Prostate gland (tissue), 2 donors: ENCODE data around the gene TDRD9. TPM values are rescaled to one million over a fixed set of nuclear protein-coding genes. Genes with fewer than 3 reads are reported as not detected.
"Not testable (repeated sequence)": the region's sequence is repeated elsewhere in the genome, so short reads cannot be mapped to it uniquely, and the experiment has no call there.

Source experiments
- DNase-seq: peaks from one replicate; pipeline ENCODE4 v3.0.0-alpha.2; 2019; ENCODE audit warnings: low spot score
- H3K27ac ChIP-seq, 2 donors: fragments of 200-600 bp; sonication (generic); 2 replicates each; pipeline ENCODE4 v1.5.1; 2017 to 2019
- H3K27me3 ChIP-seq: fragments of 200-600 bp; sonication (generic); replicated peaks from 2 replicates; pipeline ENCODE4 v1.5.1; 2019; ENCODE audit not compliant: insufficient read depth
- H3K36me3 ChIP-seq, 2 donors: fragments of 200-600 bp; sonication (generic); 1 replicate in 1 of 2; 2 replicates in 1 of 2; pipeline versions ENCODE4 v1.5.1 to v1.8.1; 2017 to 2019
- H3K4me1 ChIP-seq: fragments of 200-600 bp; sonication (generic); replicated peaks from 2 replicates; pipeline ENCODE4 v1.5.1; 2019
- H3K4me3 ChIP-seq, 2 donors: fragments of 200-600 bp; sonication (generic); 2 replicates each; pipeline ENCODE4 v1.5.1; 2017 to 2019
- H3K9me3 ChIP-seq: fragments of 200-600 bp; sonication (generic); 2 replicates; pipeline ENCODE4 v1.5.1; 2017
- POLR2A ChIP-seq: fragments of 450-650 bp; IDR thresholded peaks from one replicate; pipeline ENCODE4 v1.6.1; 2016; ENCODE audit warnings: antibody characterized with exemption, mild to moderate bottlenecking
- POLR2AphosphoS5 ChIP-seq: sonication (generic); formaldehyde crosslinking; IDR thresholded peaks from one replicate; pipeline ENCODE4 v1.6.1; 2017; ENCODE audit warnings: antibody characterized with exemption
- WGBS: methylation state at CpG from one replicate; pipeline ENCODE4 v1.1.5; 2018; 5-methylcytosine and 5-hydroxymethylcytosine counted together
- intact Hi-C: fragments of 100-400 bp; cut with DNase I; formaldehyde crosslinking; loops from one replicate; pipeline ENCODE4 v1.14.2; 2022
- total RNA-seq, 2 donors: library from RNA; depleted of rRNA; stranded (reverse); fragments of >200 nt; gene quantifications; one replicate each; pipeline ENCODE4 v1.1.0, GENCODE V29; 2016
- TF ChIP-seq, protein P1 (sequence below), 4 experiments: fragments of 200-600 bp in 2 of 4; fragments of 450-650 bp in 2 of 4; sonication (generic) in 2 of 4; IDR thresholded peaks; 1 replicate in 3 of 4; 2 replicates in 1 of 4; pipeline ENCODE4 v1.5.1; 2016 to 2019; ENCODE audit warnings: antibody characterized with exemption in 4 of 4, mild to moderate bottlenecking in 2 of 4, moderate library complexity in 2 of 4

TDRD9 gene
- total RNA-seq, 2 donors from 2014 or later = 0.64 to 18.2 TPM

DNA sequence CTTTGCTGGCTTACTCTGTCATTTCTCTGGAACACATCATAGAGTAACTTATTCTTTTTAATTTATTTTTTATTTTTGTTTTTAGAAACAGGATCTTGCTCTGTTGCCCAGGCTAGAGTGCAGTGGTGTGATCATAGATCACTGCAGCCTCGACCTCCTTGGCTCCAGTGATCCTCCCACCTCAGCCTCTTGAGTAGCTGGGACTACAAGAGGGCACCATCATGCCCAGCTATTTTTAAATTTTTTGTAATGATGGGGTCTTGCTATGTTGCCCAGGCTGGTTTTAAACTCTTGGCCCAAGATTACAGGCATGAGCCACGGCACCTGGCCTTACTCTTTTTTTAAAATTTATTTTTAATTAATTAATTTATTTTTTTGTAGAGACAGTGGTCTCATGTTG is 46.3 kb downstream of the TDRD9 start:
- Histone ChIP-seq H3K27ac (no peak overlapping the region), H3K4me1 (no peaks in the 10 kb centered on the region), H3K27me3 (no peaks in the 10 kb centered on the region), H3K36me3 (no peaks in the 10 kb centered on the region), H3K4me3 (no peak overlapping the region), H3K9me3 (no peaks in the 10 kb centered on the region)
- no peak for DNase-seq
- WGBS = 79% methylated on average over 2 of the region's 2 CpGs
- no peak for TF ChIP-seq POLR2AphosphoS5
- TF ChIP-seq, protein P1, sequence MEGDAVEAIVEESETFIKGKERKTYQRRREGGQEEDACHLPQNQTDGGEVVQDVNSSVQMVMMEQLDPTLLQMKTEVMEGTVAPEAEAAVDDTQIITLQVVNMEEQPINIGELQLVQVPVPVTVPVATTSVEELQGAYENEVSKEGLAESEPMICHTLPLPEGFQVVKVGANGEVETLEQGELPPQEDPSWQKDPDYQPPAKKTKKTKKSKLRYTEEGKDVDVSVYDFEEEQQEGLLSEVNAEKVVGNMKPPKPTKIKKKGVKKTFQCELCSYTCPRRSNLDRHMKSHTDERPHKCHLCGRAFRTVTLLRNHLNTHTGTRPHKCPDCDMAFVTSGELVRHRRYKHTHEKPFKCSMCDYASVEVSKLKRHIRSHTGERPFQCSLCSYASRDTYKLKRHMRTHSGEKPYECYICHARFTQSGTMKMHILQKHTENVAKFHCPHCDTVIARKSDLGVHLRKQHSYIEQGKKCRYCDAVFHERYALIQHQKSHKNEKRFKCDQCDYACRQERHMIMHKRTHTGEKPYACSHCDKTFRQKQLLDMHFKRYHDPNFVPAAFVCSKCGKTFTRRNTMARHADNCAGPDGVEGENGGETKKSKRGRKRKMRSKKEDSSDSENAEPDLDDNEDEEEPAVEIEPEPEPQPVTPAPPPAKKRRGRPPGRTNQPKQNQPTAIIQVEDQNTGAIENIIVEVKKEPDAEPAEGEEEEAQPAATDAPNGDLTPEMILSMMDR (IDR thresholded peaks at IDR 0.05) = no peak
- TF ChIP-seq POLR2A = no peak
- intact Hi-C loops = no loop called here

DNA sequence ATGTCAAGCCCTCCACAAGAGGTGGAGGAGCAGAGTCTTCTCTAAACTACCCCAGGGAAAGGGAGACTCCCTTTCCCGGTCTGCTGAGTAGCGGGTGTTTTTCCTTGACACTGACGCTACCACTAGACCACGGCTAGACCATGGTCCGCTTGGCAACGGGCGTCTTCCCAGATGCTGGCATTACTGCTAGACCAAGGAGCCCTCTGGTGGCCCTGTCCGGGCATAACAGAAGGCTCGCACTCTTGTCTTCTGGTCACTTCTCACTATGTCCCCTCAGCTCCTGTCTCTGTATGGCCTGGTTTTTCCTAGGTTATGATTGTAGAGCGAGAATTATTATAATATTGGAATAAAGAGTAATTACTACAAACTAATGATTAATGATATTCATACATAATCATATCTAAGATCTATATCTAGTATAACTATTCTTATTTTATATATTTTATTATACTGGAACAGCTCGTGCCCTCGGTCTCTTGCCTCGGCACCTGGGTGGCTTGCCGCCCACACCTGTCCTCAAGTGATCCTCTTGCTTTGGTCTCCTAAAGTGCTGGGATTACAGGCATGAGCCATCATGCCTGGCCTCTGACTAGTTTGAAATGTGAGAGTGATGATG is 52.5 kb downstream of the TDRD9 start:
- DNase-seq = peak; percentile 14
- not testable (repeated sequence) for H3K9me3 ChIP-seq, H3K27me3 ChIP-seq, H3K27ac ChIP-seq, H3K4me3 ChIP-seq, H3K36me3 ChIP-seq, H3K4me1 ChIP-seq
- WGBS = 53% methylated on average over 14 of the region's 14 CpGs
- intact Hi-C loops = loop anchor here (2.0 kb wide), 1 partner anchor 172 kb away; no protein-coding TSS in a partner anchor
- TF ChIP-seq POLR2AphosphoS5 = peak; percentile 8
- TF ChIP-seq, protein P1 (IDR thresholded peaks at IDR 0.05) = peak in 3 of 4 experiments; percentile 47 to 64 (median 60)

DNA sequence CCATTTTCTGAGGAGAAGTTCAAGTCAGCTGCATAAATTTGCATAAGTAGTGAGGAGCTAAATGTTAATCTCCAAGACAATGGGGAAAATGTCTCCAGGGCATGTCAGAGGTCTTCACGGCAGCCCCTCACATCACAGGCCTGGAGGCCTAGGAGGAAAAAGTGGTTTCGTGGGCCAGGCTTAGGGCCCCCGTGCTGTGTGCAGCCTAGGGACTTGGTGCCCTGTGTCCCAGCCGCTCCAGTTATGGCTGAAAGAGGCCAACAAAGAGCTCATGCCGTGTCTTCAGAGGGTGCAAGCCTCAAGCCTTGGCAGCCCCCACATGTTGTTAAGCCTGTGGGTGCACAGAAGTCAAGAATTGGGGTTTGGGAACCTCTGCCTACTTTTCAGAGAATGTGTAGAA is 55.9 kb downstream of the TDRD9 start:
- TF ChIP-seq, protein P1 (IDR thresholded peaks at IDR 0.05) = no peak
- TF ChIP-seq POLR2A (no peak), POLR2AphosphoS5 (no peak)
- Histone ChIP-seq H3K27me3 (no peaks in the 10 kb centered on the region), H3K4me1 (no peaks in the 10 kb centered on the region), H3K36me3 (no peaks in the 10 kb centered on the region), H3K4me3 (no peak overlapping the region), H3K27ac (no peak overlapping the region), H3K9me3 (no peaks in the 10 kb centered on the region)
- no peak for DNase-seq
- WGBS = 94% methylated on average over 5 of the region's 5 CpGs
- intact Hi-C loops = no loop called here

DNA sequence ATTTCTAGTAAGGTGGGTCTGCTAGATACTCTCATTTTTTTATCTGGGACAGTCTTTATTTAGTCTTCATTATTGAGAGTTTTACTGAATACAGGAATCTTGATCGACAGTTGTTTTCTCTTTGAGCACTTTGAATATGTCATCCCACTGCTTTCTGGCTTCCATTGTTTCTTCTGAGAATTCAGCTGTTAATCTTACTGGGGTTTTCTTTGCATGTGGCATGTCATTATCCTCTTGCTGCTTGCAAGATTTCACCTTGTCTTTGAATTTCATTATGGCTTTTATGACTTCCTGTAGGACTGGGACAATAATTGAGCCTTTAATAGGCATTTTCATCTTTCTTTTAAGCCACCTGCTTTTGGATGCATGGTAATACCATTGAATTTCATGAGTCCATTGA is 60.8 kb downstream of the TDRD9 start:
- Histone ChIP-seq H3K27me3 (no peaks in the 10 kb centered on the region), H3K36me3 (no peaks in the 10 kb centered on the region), H3K4me3 (no peak overlapping the region), H3K4me1 (no peaks in the 10 kb centered on the region), H3K27ac (no peak overlapping the region), H3K9me3 (no peaks in the 10 kb centered on the region)
- no peak for TF ChIP-seq POLR2AphosphoS5
- TF ChIP-seq, protein P1 (IDR thresholded peaks at IDR 0.05) = no peak
- TF ChIP-seq POLR2A = no peak
- 88% methylated on average over 1 of the region's 1 CpG for WGBS
- DNase-seq = no peak
- intact Hi-C loops = no loop called here

DNA sequence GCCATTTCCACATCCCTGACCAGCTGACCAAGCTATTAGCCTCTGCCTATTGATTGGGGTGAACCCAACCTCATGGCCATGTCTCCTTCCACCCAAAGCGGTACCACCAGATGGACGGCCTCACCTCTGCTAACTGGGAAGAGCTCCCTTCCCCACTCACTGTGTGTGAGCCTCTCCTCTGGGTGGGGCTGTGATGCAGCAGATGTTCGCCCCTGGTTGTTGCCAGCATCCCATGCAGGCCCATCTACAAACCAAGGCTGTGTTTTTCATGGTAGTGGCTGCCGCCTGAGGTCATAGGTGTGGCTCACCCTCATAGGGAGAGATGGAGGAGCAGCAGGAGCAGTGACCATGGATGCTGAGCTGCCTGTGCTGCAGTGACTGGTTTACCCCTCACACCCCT is 61.7 kb downstream of the TDRD9 start:
- intact Hi-C loops = no loop called here
- TF ChIP-seq POLR2A (no peak), POLR2AphosphoS5 (no peak)
- TF ChIP-seq, protein P1 (IDR thresholded peaks at IDR 0.05) = no peak
- H3K27me3 ChIP-seq = no peaks in the 10 kb centered on the region
- H3K36me3 ChIP-seq = no peaks in the 10 kb centered on the region
- H3K4me3 ChIP-seq = no peak overlapping the region
- no peaks in the 10 kb centered on the region for H3K9me3 ChIP-seq
- no peaks in the 10 kb centered on the region for H3K4me1 ChIP-seq
- H3K27ac ChIP-seq = no peak overlapping the region
- DNase-seq = no peak
- 96% methylated on average over 4 of the region's 4 CpGs for WGBS
